HG03565 (cell line): ENCODE measurements around the gene NANOS2.

Experiments used
- ATAC-seq: cut with Tn5 transposase; IDR thresholded peaks from one replicate; pipeline ENCODE4 v1.9.1; 2021; ENCODE audit warnings: mild to moderate bottlenecking, moderate library complexity; ENCODE audit not compliant: unreplicated experiment

Gene NANOS2

DNA sequence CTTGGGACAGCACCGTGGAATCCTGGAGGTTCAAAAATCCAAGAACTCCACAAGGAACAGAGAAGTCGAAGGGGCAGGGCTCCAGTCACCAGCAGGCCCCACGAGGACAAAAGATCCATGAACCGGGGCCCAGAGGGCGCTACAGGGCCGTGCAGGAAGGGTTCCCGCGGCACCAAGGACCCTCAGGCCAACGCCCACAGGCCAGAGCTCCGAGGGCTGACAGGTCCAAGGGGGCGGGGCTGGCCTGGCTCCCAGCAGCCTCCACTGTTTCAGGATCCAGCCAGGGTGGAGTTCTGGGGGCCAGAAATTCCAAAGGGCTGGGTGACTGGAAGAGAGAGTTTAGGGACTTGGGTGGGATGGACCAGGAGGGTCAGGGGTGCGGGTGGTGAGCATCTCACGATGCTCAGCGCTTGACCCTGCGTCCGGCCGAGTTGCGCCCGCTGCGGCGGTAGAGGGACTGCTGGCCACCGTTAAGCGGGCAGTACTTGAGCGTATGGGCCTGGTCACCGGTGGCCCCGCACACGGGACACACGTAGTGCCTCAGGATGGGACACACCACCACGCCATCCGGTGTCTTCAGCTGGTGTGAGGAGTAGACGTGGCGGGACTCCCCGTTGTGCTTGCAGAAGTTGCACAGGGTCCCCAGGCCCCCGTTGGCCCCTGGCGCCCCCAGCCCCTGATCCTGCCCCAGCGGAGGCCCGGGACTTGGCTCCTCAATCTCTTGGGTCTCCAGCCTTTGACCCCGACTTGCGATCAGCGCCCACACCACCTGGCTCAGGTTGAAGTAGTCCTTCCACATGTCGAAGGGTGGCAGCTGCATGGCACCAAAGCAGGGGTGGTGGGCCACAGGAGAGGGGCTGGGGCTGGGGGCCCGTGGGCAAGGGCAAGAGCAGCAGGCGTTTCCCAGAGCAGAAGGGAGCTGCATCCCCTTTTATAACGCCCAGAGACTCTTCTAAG is at the start of gene NANOS2:
Gene NANOS2, minus strand, starts transcription at position 905 of the 957 bp plus-strand sequence. Its CDS starts 85 bp downstream, at position 820.
- no peak for ATAC-seq

DNA sequence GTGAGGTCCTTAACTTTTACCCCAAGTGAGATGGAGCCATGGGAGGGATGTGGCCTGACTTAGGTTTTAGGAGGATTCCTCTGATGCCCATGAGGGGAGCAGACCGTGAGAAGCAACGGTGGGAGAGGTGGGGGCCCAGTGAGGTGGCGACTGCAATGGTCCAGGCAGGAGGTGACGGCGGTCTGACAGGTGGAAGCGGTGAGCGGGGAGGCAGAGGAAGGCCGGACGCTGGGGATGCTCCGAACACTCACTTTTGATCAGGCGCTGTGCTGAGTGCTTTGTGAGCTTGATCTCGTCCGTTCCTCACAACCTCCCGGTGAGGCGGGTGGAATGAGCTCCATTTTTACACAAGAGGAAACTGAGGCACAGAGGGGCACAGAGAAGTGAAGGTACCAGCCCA is 47.4 kb upstream of the NANOS2 start:
- ATAC-seq = no peak

DNA sequence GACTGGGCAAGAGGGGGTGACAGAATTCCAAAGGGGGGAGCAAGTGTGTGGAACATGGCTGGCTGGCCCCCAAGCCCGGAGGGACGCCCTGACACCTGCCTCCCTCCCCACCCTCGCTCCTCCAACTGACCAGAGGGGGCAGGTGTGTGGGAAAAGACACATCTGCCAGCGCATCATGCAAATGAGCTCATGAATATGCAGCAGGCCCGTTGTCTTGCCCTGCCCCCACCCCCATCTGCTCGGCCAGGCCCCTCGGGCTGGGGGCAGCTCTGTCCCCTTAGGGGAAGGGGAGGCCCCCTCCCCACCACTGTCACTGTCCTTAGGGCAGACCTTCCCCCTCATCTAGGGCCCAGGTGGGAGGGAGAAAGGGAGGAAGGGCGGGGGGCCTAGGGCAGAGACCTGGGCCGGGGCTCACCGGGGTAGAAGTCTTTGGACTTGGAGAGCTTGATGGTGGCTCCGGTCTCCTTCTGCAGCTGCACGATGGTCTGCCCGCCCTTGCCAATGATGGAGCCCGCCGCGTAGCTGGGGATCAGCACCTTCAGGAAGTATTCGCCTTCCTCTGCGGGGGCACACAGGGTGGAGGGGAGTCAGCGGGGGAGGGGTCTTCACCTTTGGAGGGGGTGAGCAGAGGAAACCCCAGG is 46.1 kb upstream of the NANOS2 start:
- ATAC-seq = no peak

DNA sequence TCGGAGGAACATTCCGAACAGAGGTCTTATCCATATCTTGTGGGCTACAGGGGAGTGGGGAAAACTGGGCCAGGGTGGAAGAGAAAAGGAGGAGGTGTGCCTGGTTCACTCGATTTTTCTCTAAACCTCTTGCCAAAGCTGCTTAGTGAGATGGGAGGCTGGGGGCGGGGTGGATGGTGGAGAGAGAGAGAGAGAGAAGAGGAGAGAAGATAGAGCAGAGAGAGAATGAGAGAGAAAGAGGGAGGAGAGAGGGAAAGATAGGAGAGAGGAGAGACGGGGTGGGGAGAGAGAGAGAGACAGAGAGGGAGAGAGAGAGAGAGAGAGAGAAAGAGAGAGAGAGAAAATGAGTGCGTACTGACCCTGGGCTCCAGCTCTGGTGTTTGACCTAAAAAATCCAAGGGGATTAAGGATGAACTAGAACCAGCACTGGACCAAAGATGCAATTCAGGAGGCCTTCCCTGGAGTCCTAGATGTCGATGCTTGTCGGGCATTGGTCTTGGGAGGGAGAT is 45.0 kb upstream of the NANOS2 start:
- no peak for ATAC-seq

DNA sequence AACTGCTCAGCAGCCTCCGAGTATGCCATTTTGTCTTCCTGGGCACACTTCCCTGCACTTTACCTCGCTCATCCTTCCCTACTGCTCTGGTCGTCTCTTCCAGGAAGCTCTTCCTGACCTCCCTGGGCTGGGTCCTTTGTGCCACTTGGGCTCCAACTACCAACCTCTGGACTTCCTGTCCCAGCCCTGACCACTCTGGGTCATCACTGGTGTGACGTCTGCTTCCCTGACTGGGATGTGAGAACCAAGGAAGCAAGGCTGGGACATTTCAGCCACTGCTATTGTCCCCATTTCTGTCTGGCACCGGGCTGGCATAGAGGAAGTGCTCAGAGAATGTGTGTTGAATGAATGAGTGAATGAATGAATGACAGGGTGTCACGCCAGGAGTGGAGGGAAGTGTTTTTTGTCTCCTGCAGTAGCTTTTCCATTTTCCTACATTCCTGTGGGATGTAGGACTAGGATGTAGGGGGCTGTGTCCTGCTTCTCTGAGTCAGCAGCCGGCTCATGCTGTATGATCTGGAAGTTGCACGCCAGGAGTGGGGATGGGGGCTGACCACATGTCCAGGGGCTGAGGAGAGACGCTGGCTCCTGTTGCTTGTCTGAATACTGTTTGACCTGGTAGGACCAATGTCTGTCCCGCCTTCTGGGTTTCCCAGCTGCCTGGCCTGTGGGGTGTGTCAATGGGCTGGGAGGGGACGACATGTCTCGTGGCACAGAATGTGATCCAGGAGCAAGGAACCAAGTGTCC is 44.4 kb upstream of the NANOS2 start:
- ATAC-seq = no peak

DNA sequence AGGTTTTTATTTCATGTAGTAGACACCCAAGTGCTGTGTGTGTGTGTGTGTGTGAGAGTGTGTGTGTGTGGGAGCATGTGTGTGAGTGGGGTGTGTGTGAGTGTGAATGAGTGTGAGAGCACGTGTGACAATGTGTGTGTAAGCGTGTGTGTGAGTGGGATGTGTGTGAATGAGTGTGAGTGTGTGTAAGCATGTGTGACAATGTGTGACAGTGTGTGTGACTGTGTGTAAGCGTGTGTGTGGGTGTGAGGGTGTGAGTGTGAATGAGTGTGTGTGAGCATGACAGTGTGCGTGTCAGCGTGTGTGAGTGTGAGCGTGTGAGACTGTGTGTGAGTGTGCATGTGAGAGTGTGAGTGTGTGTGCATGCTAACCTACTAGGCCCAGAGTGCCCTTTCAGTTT is 43.7 kb upstream of the NANOS2 start:
- ATAC-seq = no peak

DNA sequence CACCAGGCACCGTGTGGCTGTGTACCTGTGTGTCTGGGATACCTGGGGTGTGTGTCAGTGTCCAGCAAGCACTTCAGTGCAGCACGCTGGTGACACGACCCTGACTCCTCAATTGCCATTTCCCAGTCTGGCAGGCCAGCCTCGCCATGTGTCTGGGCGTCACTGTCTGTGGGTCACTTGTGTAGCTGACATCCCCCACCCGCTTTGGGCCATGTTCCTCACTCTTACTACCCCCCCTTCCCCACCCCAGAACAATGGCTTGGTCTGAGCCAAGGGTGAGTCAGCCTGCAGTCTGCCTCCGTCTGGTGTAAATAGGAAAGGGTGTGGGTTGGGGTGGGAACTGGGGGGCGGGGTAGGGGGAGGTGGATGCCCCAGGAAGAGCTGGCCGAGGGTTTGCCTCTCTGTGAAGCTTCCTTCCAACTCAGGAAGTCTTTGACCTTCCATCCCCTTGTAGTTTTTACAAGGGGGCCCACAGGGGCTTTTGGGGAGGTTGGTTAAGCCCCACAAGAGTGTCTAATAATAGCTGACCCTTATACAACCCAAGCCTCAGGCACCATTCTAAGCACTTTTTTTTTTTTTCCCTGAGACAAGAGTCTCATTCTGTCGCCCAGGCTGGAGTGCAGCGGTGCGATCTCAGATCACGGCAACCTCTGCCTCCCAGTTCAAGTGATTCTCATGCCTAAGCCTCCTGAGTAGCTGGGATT is 41.5 kb upstream of the NANOS2 start:
- ATAC-seq = no peak

DNA sequence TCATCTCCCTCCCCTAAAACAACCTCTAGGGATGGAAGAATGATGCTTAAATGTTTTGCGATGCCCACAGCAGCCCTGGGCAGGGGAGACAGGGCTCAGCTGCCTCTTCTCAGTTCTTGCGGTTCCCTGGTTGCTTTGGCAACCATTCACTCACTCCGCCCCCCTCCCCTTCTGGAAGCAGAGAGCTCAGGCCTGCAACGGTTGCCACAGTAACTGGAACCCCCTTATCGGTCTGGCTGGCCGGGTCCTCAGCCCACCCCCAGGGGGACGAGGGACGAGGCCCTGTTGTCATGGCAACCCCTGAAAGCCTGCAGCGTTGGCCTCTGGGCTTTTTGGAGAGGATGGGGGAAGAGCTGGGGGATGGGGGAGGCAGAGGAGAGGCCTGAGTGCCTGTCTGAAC is 39.6 kb upstream of the NANOS2 start:
- no peak for ATAC-seq

DNA sequence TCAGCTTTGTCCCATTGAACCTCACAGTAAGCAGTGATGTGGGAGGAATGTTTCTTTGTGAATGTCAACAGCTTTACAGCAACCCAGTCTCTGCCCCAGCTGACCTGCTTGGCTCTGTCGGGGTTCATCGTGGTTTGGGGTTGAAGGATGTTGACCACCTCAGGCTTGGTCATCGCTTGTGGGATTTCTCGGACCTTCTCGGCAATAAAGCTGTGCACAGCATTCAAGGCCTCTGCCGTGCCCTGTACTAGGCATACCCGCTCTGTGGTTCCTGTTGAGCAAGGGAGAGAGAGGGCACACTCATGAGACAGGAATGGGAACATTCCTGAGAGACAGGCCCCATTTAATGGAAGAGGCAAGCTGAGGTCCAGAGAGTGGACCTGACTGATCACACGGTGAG is 39.1 kb upstream of the NANOS2 start:
- ATAC-seq = no peak

DNA sequence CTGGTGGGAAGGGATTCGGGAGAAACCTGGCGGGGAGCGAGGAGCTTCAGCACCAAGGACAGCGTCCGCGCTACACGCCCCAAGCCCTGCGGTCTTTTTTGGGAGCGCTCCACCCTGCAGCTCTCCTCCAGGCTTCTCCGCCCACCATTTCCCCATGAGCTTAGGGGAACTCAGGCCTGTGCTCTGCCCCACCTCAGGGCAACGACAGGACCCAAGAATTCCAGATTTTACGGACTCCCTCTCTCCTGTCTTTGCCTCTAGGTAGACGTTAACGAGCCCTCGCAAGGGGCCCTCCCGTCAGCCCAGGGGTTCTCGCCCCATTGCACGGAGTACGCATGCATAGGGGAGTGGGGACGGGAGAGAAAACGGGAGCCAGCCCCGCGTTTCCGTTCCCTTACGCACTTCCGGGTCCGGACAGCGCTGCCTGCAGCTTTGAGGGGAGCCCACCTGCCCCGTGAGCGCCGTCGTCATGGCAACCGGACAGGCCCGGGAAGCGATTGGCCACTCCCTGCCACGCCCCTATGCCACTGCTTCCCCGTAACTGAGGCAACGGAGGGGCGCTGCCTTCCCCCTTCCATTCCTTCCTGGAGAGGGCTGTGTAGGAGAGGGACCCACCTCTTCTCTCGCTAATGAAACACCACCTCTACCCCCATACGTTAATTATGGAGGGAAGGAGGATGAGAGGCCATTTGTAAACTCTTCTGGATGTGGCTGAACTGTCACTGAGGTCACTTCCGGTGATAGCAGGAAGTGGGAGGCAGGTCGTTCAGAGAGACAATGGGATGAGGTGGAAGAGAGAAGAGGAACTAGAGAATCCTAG is 38.3 kb upstream of the NANOS2 start:
- no peak for ATAC-seq

DNA sequence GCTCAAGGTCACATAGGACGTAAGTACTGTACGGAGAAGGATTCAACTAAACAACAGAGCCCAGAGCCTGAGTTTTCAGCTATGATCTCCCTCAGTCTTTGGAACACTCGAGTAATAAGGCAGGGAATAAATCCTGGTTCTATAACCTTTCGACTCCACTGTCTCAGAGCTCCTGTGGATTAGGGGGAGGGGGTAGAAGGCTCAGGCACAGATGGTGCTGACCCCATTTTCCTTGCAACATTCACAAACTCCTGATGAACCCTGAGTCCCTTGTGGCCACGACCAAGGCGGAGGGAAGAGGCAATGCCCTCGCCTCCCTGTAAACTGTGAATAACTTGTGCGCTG is 37.7 kb upstream of the NANOS2 start:
- ATAC-seq = no peak

DNA sequence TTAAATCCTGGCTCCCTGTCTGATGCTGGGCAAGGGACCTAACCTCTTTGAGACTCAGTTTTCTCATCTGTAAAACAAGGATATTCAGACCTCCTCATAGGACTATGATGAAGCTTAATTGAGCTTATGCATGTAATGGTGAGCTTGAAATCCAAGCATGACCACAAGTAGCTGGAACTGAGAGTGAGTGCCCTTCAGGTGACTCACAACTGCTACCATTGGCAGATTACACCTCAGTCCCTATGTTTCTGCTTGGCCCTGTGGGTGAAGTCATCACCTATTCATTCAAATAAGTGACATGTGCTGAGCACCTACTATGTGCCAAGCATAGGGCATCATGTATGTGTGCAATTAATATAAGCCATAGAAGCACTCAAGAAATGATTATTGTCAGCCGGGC is 33.3 kb upstream of the NANOS2 start:
- no peak for ATAC-seq

DNA sequence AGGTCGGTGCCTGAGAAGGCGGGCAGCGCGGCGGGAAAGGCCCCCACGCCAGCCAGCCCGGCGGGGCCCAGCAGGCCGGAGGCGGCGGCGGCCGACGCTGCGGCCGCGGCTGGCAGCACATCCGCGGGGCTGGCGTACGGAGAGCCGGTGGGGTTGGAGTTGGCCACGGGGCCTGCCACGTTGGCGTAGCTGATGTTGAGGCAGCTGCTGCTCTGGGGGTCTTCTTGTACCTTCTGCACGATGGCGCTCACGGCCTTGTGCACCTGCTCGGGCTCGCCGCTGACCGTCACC is 25.9 kb upstream of the NANOS2 start:
- ATAC-seq = no peak

DNA sequence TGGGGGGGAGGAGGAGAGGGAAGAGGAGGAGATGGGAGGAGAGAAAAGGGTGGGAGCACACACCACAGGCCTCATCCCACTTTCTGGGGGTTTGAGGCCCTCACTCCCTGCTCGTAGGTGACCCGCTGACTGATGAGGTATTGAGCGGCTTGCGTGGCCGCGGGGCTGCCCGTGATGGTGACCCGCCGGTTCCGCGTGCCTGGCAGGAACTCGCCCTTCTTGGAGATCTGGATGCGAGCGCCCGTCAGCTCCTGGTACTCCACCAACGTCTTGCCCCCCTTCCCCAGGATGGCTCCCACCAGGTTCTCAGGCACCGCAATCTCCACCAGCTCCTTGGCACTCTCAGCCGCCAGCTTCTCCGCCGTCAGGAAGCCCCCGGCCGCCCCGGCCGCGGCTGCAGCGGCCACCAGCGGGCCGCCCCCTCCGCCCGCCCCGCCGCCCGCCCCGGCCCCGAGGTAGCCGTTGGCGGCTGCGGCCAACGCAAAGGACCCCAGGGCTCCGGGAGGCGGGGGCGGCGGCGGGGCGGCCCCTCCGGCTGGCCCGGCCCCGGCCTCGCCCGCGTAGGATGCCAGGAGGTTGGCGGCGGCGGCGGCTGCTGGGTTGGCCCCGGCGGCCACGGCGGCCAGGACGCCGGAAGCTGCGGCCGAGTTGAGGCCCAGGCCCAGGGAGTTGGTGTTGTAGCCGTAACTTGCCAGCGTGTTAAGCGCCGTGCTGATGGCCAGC is 25.4 kb upstream of the NANOS2 start:
- no peak for ATAC-seq

DNA sequence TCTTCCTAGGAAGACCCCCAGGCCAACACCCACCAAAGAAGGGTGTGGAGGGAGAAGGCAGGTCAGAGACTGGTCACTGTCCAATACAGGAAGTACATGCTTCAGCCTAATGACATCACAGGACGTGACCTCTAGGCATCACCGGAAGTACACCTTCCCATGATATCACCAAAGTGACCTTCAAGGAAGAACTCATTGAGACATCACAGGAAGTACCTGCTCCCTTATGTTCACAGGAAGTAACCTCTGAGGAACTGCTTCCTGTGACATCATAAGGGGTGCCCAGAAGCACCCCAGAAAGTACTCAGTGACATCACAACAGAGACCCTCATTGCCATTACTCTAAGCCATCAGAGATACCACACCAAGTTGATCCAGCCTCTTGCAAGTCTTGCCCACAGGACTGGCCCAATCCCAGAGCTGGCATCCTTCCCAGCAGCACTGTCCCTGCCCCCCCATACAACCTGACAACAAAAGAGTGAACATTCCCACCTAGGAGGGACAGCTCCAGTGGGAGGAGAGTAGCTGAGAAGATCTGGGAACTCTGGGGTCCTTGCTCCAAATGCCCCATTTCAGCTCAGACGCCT is 24.2 kb upstream of the NANOS2 start:
- no peak for ATAC-seq

DNA sequence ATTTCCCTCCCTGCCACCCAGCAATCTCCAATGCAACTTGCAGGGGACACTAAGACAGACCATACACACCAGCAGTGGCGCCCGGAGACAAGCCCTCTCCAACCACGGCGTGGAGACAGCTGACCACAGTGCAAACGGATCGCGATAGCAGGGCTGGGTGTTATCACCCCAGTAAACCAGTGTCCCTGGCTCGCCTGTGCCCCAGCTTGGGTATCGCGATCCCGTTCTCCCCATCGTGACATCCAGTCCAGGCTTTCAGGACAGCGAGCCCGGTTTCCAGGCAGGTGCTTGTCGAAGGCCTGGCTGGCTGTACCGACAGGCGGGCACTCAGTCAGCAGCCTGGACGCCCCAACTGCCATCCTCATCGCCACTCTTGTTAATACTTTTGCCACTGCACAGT is 20.7 kb upstream of the NANOS2 start:
- no peak for ATAC-seq

DNA sequence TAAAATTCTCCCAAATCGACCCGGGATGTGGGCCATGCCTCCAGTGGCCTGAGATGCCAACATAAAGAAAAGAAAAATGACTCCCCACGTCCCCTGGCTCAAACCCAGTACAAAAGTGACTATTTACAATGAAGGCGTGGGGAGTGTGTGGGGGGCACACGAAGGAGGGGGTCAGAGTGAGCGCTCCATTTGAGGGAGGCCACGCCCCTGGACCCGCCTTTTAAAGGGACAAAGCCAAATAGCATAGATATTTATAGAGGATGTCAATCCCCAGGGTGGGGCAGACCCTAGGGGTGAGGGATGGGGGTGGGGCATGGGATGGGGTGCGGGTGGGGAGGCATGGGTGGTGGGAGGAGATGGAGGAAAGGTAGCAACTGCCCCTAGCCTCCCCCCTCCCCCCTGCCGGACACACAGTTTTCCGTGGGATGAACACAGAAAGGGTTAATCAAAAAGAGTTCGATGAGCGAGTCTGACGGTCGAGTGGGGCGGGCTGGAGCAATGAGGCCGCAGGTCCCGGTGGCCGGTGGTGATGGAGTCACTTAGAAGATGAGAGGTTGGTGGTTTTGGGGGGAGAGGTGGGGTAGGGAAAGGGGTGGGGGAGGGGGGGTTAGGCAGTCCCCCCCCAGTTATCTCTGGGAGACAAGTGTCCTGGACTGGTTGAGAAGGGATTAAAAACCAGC is 20.1 kb upstream of the NANOS2 start:
- ATAC-seq = no peak

DNA sequence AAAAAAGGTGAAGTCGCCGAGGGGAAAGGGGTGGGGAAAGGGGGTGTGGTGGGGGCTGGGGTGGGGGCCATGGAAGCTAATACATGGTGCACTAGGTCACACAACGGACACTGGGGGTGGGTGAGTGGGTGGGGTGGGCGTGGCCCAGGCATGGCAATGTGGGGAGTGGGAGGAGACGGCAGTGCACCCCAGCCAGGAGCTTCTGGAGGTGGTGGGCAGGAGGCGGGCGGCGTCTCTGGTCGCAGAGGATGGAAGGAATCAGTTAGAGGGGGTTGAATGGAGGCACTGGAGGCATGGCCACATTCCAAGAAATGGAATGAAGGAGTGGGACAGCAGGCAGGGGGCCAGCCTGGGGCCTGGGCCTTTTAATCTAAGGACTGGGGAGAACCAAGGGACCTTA is 19.2 kb upstream of the NANOS2 start:
- no peak for ATAC-seq

DNA sequence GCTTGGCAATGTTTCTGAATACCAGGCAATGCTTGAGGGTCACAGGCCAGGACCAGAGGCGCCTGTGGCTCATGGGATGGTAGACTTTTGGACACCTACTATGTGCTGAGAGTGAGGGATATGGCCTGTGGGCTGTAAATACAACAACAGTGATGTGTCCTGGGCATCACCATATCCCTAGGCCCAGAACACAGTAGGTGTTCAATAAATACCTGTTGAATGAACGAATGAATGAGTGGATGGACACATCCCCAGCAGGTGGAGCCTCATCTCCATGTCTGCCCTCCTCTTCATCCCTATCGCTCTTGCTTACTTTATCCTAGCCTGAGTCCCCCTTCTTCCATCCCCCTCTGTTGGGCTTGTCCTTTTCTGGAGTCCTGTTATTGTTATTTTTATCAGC is 16.5 kb upstream of the NANOS2 start:
- ATAC-seq = no peak
